A549 (cell line): ENCODE results near the gene PHAF1. TPM values are rescaled to one million over a fixed set of nuclear protein-coding genes. Genes with fewer than 3 reads are reported as not detected.

Source experiments
- ATAC-seq, 2 experiments: fragments of 200-7000 bp in 1 of 2; fragments of >200 bp in 1 of 2; cut with Nextera tagmentation in 1 of 2; cut with Tn5 transposase in 1 of 2; 3 replicates each; pipeline versions ENCODE4 v1.8.0 to v1.9.1; 2018 to 2020; ENCODE audit warnings: mild to moderate bottlenecking in 1 of 2, moderate library complexity in 1 of 2
- CTCF ChIA-PET: fragments of 300-600 bp; sonication (Branson Sonifier 250); formaldehyde crosslinking; extraction: SDS; loops from one replicate; lab custom pipeline; 2021; ENCODE audit warnings: antibody characterized with exemption, inconsistent platforms; lab: Yijun Ruan, JAX
- POLR2A ChIA-PET: fragments of 350-600 bp; formaldehyde crosslinking; extraction: SDS; loops from one replicate; lab custom pipeline; 2021; ENCODE audit warnings: antibody characterized with exemption, inconsistent platforms; lab: Yijun Ruan, JAX
- DNase-seq, 2 experiments: peaks; one replicate each; pipeline versions ENCODE4 v3.0.0 to v3.0.0-alpha.2; 2011 to 2016; ENCODE audit warnings: low read depth in 1 of 2, low spot score in 1 of 2
- FAIRE-seq: peaks from 2 replicates; lab custom pipeline; 2011; peaks lifted over from hg19 to GRCh38; lab: Jason Lieb, UNC
- H3K27ac ChIP-seq, 2 experiments: fragments of >200 bp; sonication (Bioruptor Twin); formaldehyde crosslinking; 3 replicates each; pipeline ENCODE4 v1.5.1; 2016 to 2017
- H3K4me1 ChIP-seq: fragments of >200 bp; sonication (Bioruptor Twin); formaldehyde crosslinking; 3 replicates; pipeline ENCODE4 v1.6.1; 2016
- H3K4me2 ChIP-seq: fragments of >200 bp; sonication (Bioruptor Twin); formaldehyde crosslinking; 3 replicates; pipeline ENCODE4 v1.6.1; 2016
- H3K4me3 ChIP-seq: fragments of >200 bp; sonication (Bioruptor Twin); formaldehyde crosslinking; 3 replicates; pipeline ENCODE4 v1.5.1; 2016
- H3K9me3 ChIP-seq: fragments of >200 bp; sonication (Bioruptor Twin); formaldehyde crosslinking; 3 replicates; pipeline ENCODE4 v1.6.1; 2016
- CBX2 ChIP-seq: fragments of 200-600 bp; sonication (generic); IDR thresholded peaks from 2 replicates; pipeline ENCODE4 v1.6.1; 2016; ENCODE audit warnings: low read depth, mild to moderate bottlenecking, borderline replicate concordance
- CBX8 ChIP-seq: fragments of 200-600 bp; sonication (generic); IDR thresholded peaks from 2 replicates; pipeline ENCODE4 v1.6.1; 2016
- CHD4 ChIP-seq: fragments of 200-600 bp; sonication (generic); IDR thresholded peaks from 2 replicates; pipeline ENCODE4 v1.6.1; 2016; ENCODE audit warnings: antibody characterized with exemption, mild to moderate bottlenecking, borderline replicate concordance
- ESRRA ChIP-seq: fragments of 150-350 bp; IDR thresholded peaks from 2 replicates; pipeline ENCODE4 v1.6.1; 2014; ENCODE audit warnings: mild to moderate bottlenecking, low read length, borderline replicate concordance
- FOXS1 ChIP-seq: fragments of 250-450 bp; sonication (Bioruptor Pico); IDR thresholded peaks from 2 replicates; pipeline ENCODE4 v1.5.0; 2020; ENCODE audit warnings: mild to moderate bottlenecking, moderate library complexity
- JUN ChIP-seq, 2 experiments: fragments of >200 bp; sonication (Bioruptor Twin); formaldehyde crosslinking; IDR thresholded peaks; 2 replicates in 1 of 2; 3 replicates in 1 of 2; pipeline ENCODE4 v1.6.1; 2016 to 2017
- KDM1A ChIP-seq: fragments of 200-600 bp; sonication (generic); IDR thresholded peaks from 2 replicates; pipeline ENCODE4 v1.6.1; 2016; ENCODE audit warnings: low read depth, mild to moderate bottlenecking
- KDM5A ChIP-seq: fragments of 200-600 bp; sonication (generic); IDR thresholded peaks from 2 replicates; pipeline ENCODE4 v1.6.1; 2016; ENCODE audit warnings: antibody characterized with exemption, mild to moderate bottlenecking
- MAFK ChIP-seq: fragments of 450-650 bp; IDR thresholded peaks from 2 replicates; pipeline ENCODE4 v1.6.1; 2014; ENCODE audit not compliant: partially characterized antibody
- MYC ChIP-seq: IDR thresholded peaks from 2 replicates; pipeline ENCODE4 v1.6.1; 2012; ENCODE audit warnings: mild to moderate bottlenecking, inconsistent platforms, low read length, improper control_type of control experiment, borderline replicate concordance
- NPAS2 ChIP-seq: fragments of 250-450 bp; sonication (Bioruptor Pico); IDR thresholded peaks from 2 replicates; pipeline ENCODE4 v1.8.0; 2022; ENCODE audit warnings: mild to moderate bottlenecking, moderate library complexity, borderline replicate concordance
- PHF8 ChIP-seq: fragments of 200-600 bp; sonication (generic); IDR thresholded peaks from 2 replicates; pipeline ENCODE4 v1.6.1; 2016; ENCODE audit warnings: low read depth, mild to moderate bottlenecking, antibody characterized with exemption, moderate library complexity, borderline replicate concordance
- RAD21 ChIP-seq, 2 experiments: fragments of >200 bp in 1 of 2; sonication (Bioruptor Twin) in 1 of 2; formaldehyde crosslinking in 1 of 2; IDR thresholded peaks in 1 of 2; conservative IDR thresholded peaks in 1 of 2; 2 replicates in 1 of 2; 3 replicates in 1 of 2; pipeline ENCODE4 v1.6.1; 2012 to 2018; ENCODE audit warnings: inconsistent platforms in 1 of 2
- RNF2 ChIP-seq: fragments of 200-600 bp; sonication (generic); IDR thresholded peaks from 2 replicates; pipeline ENCODE4 v1.6.1; 2016; ENCODE audit warnings: low read depth, mild to moderate bottlenecking, antibody characterized with exemption, moderate library complexity, borderline replicate concordance
- SMC3 ChIP-seq: fragments of >200 bp; sonication (Bioruptor Twin); formaldehyde crosslinking; IDR thresholded peaks from 3 replicates; pipeline ENCODE4 v1.6.1; 2018; ENCODE audit warnings: inconsistent platforms
- ZNF302 ChIP-seq: fragments of 250-450 bp; sonication (Bioruptor Pico); IDR thresholded peaks from 2 replicates; pipeline ENCODE4 v1.9.0; 2021; ENCODE audit warnings: inconsistent platforms, mild to moderate bottlenecking, moderate library complexity
- ZSCAN20 ChIP-seq: fragments of 250-450 bp; sonication (Bioruptor Pico); IDR thresholded peaks from 2 replicates; pipeline ENCODE4 v1.8.0; 2022; ENCODE audit warnings: mild to moderate bottlenecking, moderate library complexity
- WGBS: methylation state at CpG from one replicate; pipeline ENCODE4 v1.1.6; 2017; ENCODE audit errors: missing lambda C conversion rate; 5-methylcytosine and 5-hydroxymethylcytosine counted together
- polyA plus RNA-seq, 4 experiments: library from polyadenylated mRNA; depleted of rRNA in 3 of 4; stranded (reverse); fragments of >200 nt; fragmentation: RNase III in 1 of 4; extraction: RNeasy Plus Mini Kit Qiagen cat#74134 plus additional on column Dnase treatment in 1 of 4; gene quantifications; 2 replicates in 3 of 4; 3 replicates in 1 of 4; pipeline ENCODE4 v1.2.3, GENCODE V29; 2011 to 2017
- TF ChIP-seq, protein P1 (sequence below): fragments of 150-350 bp; IDR thresholded peaks from 2 replicates; pipeline ENCODE4 v1.6.1; 2014; ENCODE audit warnings: low read depth, mild to moderate bottlenecking, low read length
- TF ChIP-seq, protein P2 (sequence below): IDR thresholded peaks from 2 replicates; pipeline ENCODE4 v1.6.1; 2012
- TF ChIP-seq, protein P3 (sequence below): fragments of 450-650 bp; IDR thresholded peaks from 2 replicates; pipeline ENCODE4 v1.6.1; 2014; ENCODE audit warnings: antibody characterized with exemption
- TF ChIP-seq, protein P4 (sequence below): IDR thresholded peaks from 2 replicates; pipeline ENCODE4 v1.6.1; 2012

The PHAF1 gene
- polyA plus RNA-seq, 2 of the 4 experiments (the other 2 are of a cell fraction), result 21.6 to 37.6 TPM

DNA sequence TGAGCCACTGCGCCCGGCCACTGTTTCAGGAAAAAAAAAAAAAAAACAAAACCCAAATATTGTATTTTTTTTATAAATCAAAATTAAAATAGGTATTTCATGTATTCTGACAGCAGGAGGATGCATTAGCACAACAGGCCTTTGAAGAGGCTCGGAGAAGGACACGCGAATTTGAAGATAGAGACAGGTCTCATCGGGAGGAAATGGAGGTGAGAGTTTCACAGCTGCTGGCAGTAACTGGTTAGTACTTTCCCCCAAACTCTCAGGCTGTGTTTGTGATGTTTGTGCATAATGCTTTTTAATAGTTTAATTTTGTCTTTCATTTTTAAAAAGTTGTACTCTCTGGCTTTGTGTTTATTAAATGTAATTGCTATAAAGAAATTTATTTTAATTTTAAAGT, 27.6 kb upstream of the PHAF1 start (continued):
- TF ChIP-seq, protein P1, sequence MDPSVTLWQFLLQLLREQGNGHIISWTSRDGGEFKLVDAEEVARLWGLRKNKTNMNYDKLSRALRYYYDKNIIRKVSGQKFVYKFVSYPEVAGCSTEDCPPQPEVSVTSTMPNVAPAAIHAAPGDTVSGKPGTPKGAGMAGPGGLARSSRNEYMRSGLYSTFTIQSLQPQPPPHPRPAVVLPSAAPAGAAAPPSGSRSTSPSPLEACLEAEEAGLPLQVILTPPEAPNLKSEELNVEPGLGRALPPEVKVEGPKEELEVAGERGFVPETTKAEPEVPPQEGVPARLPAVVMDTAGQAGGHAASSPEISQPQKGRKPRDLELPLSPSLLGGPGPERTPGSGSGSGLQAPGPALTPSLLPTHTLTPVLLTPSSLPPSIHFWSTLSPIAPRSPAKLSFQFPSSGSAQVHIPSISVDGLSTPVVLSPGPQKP, result no peak

DNA sequence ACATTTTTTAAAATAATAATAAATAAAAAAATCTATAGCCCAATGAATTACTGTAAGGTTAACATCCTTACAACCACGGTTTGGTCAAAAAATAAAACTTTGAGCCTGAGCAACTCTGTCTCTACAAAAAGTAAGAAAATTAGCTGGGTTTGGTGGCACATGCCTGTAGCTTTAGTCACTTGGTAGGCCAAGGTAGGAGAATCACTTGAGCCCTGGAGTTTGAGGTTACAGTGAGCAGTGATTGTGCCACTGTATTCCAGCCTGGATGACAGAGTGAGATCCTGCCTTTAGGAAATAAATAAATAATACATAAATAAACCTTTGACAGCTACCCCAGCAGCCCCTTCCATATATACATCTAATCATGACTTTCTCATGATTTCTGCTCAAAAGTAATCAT, 26.9 kb upstream of the PHAF1 start:
- Histone ChIP-seq H3K4me2 (no peak overlapping the region), H3K9me3 (no peaks in the 10 kb centered on the region), H3K27ac (no peak overlapping the region), H3K4me3 (no peak overlapping the region), H3K4me1 (no peaks in the 10 kb centered on the region)
- 86% methylated on average over 1 of the region's 1 CpG for WGBS
- CTCF ChIA-PET, result interaction anchor here (0.7 to 1.9 kb wide), 7 partner anchors 9 to 129 kb away, joined by 3 to 5 read pairs (median 3); no protein-coding TSS in a partner anchor
- no peak for TF ChIP-seq FOXS1 (CRISPR knock-in tag)
- TF ChIP-seq MAFK, result no peak
- TF ChIP-seq SMC3, result no peak
- no peak for TF ChIP-seq KDM1A
- TF ChIP-seq NPAS2, result no peak
- TF ChIP-seq KDM5A, result no peak
- POLR2A ChIA-PET, result no interaction called here
- DNase-seq (no peak), ATAC-seq (no peak), FAIRE-seq (no peak)

DNA sequence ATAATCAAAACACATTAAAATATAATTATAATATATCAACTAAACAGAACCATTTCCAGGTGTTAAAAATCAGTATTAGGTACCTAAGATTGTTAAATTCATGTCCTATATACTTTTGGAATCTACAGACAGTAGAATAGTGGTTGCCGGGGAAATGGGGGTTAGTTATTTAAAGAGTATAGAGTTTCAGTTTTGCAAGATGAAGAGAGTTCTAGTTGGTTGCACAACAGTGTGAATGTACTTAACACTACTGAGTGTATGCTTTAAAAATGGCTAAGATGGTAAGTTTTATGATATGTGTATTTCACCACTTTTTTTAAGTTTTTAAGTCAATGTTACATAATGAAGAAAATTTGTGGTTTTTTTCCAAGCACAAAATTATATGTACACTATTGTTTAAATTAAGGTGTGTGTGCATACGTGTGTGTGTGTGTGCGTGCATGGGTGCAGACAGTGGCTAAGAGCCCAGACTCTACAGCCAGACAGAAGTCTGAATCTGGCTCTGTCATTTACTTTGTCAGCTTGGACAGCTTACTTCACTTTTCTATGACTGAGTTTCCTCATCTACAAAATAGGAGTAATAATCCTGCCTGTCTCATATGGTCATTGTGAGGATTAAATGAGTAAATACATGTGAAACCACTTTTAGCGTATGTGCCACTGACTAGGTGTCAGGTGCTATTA, 25.3 kb upstream of the PHAF1 start:
- DNase-seq (no peak), FAIRE-seq (no peak), ATAC-seq (no peak)
- WGBS, result 93% methylated on average over 4 of the region's 4 CpGs
- POLR2A ChIA-PET, result no interaction called here
- Histone ChIP-seq H3K9me3 (no peaks in the 10 kb centered on the region), H3K4me3 (no peak overlapping the region), H3K4me1 (no peaks in the 10 kb centered on the region), H3K4me2 (no peak overlapping the region), H3K27ac (no peak overlapping the region)
- TF ChIP-seq CBX2, result no peak
- no peak for TF ChIP-seq ZSCAN20 (CRISPR knock-in tag)
- no peak for TF ChIP-seq KDM5A
- no peak for TF ChIP-seq CBX8
- no peak for TF ChIP-seq KDM1A
- no peak for TF ChIP-seq RNF2
- no peak for TF ChIP-seq JUN (IDR thresholded peaks at IDR 0.05)
- no peak for TF ChIP-seq MYC
- no peak for TF ChIP-seq PHF8
- TF ChIP-seq, protein P2, sequence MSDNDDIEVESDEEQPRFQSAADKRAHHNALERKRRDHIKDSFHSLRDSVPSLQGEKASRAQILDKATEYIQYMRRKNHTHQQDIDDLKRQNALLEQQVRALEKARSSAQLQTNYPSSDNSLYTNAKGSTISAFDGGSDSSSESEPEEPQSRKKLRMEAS, result no peak
- TF ChIP-seq FOXS1 (CRISPR knock-in tag), result no peak
- CTCF ChIA-PET, result interaction anchor here (1.0 kb wide), 1 partner anchor 31 kb away, joined by 3 read pairs; no protein-coding TSS in a partner anchor

DNA sequence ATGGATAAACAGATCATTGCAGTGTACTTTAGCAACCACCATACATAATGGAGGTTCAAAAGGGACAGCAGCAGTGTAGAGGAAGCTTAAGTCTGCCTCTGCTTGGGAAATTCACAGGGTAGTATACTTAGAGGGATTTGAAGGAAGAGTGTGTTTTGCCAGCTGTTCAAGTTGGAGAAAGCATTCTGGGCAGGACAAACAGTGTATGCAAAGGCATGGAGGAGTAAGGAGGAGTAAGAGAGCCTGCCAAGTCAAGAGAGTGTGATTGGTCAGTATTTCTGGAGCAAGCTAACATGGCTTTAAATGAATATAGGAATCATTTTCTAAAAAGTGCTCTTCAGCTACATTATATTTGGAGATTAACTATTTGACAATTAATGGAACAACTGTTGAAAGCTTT, 22.9 kb upstream of the PHAF1 start:
- no peak for DNase-seq
- no peak overlapping the region for H3K27ac ChIP-seq
- H3K4me2 ChIP-seq, result no peak overlapping the region
- TF ChIP-seq ESRRA (no peak), CHD4 (no peak), ZNF302 (CRISPR knock-in tag) (no peak), RAD21 (conservative IDR thresholded peaks at IDR 0.05 in 1 of 2, IDR thresholded peaks at IDR 0.05 in 1 of 2) (no peak)
- TF ChIP-seq, protein P3, sequence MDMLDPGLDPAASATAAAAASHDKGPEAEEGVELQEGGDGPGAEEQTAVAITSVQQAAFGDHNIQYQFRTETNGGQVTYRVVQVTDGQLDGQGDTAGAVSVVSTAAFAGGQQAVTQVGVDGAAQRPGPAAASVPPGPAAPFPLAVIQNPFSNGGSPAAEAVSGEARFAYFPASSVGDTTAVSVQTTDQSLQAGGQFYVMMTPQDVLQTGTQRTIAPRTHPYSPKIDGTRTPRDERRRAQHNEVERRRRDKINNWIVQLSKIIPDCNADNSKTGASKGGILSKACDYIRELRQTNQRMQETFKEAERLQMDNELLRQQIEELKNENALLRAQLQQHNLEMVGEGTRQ, result no peak
- TF ChIP-seq, protein P4, sequence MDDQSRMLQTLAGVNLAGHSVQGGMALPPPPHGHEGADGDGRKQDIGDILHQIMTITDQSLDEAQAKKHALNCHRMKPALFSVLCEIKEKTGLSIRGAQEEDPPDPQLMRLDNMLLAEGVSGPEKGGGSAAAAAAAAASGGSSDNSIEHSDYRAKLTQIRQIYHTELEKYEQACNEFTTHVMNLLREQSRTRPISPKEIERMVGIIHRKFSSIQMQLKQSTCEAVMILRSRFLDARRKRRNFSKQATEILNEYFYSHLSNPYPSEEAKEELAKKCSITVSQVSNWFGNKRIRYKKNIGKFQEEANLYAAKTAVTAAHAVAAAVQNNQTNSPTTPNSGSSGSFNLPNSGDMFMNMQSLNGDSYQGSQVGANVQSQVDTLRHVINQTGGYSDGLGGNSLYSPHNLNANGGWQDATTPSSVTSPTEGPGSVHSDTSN, result no peak
- H3K4me1 ChIP-seq, result no peaks in the 10 kb centered on the region
- POLR2A ChIA-PET, result no interaction called here
- no peaks in the 10 kb centered on the region for H3K9me3 ChIP-seq
- CTCF ChIA-PET, result interaction anchor here (0.8 to 4.0 kb wide), 9 partner anchors 9 to 109 kb away, joined by 3 to 20 read pairs (median 4); no protein-coding TSS in a partner anchor
- no peak; a peak in 1 of 6 replicates for ATAC-seq
- FAIRE-seq, result no peak
- no peak overlapping the region for H3K4me3 ChIP-seq
